GM21825 (cell line): ENCODE results near the gene AGAP1.

Experiments
- ATAC-seq: cut with Tn5 transposase; IDR thresholded peaks from one replicate; pipeline ENCODE4 v1.9.1; 2021; ENCODE audit warnings: mild to moderate bottlenecking, moderate library complexity; ENCODE audit not compliant: unreplicated experiment

AGAP1 gene

DNA sequence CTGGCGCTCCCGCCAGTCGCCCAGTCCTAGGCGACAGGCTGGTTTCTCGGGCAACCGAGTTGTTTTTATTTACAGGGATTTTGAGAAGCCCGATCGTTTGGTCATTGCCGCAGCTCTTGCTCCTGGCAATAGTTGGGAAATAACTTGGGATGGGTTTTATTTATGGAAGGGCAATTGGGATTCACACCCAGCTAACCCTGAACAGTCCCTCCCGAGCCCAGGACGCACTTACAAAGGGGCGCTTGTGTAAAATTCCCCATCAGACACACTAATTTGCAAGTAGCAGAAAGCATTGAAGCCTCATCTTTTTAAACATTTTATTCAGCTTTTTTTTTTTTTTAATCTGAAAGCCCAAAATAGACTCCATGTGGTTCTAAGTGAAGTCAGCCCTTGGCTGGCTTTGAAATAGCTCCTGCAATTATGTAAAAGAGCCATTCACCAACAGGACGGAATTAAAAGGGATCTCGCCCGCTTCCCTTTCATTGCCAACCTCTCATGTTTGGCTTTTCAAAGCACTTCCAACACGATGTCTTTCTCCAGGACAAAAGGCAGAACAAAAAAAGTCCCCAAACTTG is 677.9 kb downstream of the AGAP1 start:
- no peak for ATAC-seq

DNA sequence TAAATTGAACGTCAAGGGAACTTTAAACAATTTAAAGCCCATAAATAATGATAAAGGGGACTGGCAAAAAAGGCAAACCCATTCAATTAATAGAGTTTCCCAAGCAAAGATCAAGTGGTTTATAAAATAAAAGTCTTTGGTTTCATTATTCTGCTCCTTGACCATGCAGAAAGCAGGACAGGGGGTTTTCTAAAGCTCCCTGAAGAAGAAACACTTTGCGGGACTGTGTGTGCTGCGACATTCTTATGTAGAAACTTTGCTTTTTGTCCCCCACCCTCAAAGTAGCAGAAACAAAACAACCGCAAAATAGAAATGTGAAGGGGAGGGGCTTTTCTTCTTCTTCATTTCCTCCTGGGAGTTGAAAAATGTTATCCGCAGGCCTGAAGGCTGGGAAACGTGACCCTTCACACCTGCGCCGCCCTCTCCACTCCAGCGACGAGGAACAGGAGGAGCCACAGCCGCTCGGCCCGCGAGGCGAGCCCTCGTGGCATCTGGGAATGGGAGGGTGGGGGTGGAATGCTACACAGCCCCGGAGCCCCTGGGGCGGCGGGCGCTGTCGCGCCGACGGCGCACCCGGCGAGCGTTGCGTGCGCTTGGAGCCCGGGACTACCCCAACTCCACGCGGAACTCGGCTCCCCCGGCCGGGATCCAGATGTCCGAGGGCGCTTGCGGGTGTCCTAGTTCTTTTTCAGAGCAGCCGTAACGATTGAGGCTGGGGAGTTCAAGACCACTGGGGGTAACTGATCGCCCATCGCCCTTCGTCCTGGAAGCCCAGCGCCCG is 678.6 kb downstream of the AGAP1 start:
- ATAC-seq = no peak

DNA sequence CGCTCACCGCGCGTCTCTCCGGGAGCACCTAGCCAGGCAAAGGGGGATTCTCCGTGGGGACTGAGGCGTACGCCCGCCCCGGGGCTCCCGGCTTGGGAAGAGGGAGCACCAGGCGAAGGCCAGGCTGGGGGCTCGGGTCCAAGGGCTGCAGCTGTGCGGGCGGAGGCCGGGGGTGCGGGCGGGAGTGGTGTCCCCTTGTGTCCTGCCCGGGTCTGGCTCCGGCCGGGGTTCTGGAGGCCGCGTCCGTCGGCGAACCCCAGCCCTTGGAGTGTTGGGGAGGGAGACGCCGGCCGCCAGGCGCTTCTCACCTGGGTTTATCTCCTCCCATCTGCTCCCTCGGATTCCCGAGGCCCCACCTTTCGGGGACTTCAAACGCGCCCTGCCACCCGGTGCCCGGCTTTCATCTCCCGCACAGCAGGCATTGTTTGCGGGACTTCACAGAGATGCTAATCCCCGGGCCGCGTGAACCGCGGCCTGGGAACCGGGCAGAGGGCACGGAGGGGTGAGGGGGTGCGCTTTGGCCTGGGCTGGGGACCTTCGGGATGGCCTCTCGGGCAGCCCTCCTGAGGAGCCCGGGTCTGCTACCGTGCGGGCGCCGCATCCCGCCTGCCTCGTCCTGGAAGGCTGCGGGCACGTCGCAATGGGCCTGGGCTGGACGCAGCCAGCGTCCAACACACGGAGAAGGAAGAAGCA is 679.3 kb downstream of the AGAP1 start:
- no peak for ATAC-seq

DNA sequence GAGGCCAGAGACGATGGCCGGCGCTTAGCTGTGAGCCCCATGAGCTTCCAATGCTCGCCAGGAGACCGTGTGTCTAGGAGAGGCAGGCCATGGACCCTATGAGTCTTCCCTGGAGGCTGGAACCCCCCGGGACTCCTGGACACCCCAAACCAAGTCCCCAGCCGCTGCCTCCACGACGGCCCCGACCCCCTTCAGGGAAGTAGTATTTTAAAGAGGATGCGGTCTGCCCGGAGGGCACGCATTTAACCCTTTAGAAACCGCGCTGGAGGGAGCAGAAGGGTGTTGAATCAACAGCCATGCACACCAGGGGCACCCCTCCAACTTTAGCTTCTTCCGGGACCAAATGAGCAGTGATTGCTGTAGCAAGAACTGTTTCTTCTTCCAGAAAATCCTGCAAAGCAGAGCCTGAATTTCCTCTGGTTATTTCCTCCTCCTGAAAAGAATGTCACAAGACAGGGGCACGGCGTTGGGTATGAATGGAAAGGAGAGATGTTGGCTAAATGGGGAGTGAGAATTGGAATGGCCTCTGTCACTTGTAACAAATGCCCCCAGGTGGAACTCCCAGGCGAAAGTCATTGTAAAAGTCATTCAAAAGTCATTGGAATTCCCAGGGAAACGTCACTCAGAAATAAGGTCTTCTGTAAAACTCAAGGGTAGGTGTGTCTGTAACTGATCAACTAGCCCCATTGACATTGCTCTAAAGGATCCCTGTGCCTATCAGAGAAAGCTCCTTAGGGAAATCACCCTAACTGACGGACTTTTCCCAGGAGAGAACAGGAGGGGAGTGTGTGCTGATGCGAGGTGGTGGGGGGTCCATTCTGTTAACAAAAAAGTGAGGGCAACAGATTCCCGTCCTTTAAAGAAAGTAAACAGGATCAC is 680.1 kb downstream of the AGAP1 start:
- no peak for ATAC-seq

DNA sequence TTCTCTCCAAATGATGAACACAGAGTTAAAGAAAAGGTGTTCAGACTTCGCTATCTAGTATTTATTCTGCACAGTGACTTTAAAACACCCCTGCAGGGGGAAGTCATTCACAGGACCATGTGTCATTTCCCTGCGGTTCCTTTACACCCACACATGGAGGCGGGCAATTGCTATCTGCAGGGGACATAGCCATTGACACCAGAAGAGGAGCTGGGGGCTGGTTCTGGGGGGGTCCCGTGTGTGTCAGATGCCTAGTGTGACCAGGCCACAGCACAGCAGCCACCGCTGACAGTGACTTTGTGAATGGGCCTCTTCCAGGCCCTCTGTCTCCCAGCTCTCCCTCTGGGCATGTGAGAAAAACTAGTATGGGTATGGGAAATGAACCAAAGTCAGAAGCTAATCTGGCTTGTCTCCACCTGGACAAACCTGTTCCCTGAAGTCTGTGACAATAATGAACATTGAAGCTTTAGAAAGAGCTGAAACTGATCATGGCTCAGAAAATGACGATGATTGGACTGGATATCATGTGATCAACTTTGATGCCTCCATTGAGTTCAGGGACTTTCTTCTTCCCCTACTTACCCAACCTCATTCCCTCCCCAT is 681.8 kb downstream of the AGAP1 start:
- ATAC-seq = no peak

DNA sequence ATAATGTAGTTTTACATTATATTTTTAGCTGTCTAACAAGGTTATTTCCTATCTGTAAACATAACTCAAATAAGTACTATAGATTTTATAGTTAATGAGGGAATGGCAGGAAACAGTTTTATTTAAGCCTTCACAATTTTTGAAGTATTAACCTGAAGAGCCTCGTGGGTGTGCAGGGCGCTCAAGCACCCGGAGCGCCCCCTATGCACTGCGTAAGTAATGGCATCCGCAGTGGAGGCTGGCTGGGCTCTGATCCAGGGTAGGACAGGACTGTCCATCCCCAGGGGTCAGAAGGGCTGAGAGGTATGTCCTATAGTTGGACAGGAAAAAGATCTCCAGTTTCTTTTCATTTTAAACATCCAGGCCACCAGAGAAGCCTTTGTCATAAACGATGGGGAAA is 682.6 kb downstream of the AGAP1 start:
- ATAC-seq = no peak

DNA sequence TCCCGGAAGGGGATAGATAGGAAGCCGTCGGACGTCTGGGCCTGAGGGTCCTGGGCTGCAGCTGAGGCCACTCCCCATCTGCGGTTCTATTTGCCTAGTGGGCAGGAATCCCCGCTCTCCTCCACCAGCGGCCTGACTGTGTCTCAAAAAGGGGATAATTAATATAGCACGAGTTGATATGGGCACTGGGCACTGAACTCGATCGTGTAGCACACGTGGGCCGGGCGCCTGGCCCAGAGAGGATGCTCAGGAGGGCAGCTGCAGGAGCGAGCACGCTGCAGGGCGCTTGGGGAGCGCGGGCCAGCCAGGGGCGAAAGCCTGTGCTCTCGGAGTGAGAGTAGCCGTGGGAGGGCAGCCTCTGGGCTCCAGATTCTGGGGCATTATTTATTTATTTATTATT is 683.1 kb downstream of the AGAP1 start:
- no peak for ATAC-seq

DNA sequence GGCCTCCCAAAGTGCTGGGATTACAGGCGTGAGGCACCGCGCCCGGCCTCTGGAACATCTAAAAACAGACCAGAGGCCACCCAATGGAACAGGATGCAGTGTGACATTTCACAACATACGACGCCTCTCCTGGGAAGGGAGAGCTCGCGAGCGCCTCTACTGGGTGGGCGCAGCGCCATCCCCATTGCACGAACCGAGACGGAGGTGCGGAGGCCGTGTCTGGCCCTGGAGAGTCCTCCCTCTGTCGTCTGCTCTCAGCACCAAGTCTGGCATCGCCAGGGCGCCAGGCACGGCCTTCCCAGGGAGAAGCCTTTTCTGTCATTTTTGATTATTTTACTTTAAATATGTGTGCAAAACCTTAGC is 683.7 kb downstream of the AGAP1 start:
- ATAC-seq = no peak

DNA sequence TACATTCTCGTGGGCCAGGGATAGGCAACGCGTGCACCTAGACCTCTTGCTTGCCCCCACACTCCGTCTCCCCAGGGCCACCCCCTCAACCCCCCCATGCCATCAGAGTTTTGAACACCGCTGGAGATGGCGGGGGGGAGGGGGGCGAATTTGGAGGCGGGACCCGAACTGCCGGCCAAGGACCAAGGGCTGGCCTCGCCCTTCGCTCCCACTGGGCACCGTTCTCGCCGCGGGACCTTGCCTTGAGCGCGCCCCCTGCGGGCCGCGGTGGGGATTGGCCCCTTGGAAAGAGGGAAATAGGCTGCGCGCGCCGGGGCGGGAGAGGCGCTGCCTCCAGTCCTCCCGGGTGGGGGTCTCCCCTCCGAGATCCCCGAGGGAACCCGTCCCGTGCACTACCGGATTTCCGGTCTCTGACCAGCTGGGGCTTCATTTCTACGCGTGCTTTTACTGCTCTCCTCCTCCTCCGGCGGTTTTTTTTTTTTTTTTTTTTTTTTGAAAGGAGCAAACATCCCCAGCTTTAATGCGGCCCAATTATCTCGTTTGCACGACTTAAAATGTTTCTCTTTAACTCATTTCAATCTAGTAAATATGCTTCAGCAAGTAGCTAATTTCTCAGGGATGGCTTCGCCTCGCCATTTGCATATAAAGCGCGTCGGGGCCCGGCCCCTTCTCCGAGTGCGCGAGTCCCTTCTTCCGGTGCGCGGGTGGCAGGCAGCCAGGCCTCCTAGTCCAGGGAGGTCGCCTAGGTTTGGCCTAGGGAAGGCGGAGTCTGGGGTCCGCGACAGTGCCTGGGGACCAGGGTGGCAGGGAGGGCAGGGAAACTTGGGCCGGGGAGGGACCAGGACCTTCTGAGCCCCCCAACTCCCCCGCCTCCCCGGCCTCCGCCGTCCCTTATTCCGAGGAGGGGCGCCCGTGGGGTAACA is 684.4 kb downstream of the AGAP1 start:
- ATAC-seq = no peak

DNA sequence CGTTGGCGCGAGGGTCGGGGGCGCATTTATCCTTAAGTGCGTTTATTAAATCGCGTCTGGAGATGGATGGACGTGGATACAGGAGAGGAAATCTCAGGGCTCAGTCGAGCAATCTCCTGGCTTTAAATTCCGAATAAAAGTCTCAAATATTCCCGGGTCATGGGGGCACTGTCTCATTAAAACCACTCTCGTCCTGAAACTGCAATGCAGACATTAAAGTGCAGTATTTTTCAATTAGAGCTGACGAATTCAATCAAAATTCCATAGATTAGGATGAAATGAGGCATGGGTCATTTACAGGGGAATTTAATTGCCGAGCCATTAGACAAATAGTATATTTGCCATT is 685.0 kb downstream of the AGAP1 start:
- no peak for ATAC-seq

DNA sequence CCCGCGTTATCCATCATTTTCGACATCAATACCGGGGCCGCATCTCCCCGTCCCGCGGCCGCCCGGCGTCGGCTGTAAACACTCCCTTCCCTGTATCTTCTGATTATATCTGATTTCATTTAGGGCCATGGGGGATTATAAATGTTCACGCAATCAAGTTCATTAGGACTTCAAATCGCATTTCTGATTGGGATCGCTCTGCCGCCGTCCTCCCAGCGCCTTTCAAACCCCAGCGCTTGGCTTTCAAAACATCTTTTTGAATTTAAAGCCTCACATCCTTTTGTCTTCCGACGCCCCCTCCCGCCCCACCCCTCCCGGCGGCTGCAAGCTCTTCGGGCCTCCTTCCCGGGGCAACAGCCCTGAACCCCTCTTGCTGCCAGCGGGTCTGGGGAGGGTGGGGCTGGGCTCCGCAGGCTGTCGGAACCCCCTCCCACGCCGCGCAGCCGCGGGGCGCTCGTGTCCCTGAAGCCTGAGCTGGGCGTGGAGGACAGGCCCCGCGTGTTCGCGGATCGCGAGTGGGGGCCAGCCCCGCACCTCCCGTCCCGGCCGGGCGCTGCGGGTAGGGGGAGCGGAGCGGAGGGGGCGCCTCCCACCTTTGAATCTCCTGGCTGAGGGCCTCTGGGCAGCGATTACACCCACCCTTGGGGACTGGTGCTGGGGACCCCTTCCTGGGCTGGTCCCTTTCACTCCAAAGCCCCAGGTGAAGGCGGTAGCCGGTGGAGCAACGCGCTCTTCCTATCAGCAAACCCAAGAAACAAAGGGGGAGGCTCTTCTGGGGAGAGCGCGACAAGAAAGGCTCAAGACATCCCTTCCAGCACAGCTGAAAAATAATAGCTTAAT is 685.6 kb downstream of the AGAP1 start:
- no peak for ATAC-seq

DNA sequence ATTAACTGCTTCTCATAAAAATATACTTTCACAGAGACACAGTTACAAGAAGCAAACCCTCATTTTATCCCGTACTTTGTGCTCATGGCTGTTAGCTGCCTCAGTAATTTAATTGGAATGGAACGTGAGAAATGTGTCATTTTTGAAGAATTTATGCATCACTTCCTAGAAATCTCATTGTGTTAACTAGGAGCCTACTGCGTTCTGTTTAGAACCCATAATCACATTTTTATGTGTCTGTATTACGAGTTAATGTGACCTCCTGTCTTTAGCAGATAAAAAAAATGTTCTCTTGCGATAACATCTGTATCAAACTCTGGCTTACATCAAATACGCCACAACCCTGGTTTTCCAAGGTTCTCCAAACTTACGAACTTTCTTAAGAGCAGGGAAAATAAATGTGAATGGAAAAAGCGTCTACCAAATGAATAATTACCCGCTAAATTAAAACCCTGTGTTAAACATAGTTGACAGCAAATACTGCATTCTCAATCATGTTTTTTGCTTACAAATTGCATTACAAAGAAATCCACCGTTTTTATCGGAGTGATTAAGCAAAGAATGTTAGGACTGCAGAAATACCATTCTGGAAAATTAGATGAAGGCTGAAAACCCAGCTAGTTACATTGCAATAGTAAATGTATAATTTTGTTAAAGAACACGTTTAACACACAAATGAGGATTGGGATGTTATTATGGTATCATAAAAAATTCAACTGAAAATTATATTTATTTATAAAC is 686.4 kb downstream of the AGAP1 start:
- ATAC-seq = no peak

DNA sequence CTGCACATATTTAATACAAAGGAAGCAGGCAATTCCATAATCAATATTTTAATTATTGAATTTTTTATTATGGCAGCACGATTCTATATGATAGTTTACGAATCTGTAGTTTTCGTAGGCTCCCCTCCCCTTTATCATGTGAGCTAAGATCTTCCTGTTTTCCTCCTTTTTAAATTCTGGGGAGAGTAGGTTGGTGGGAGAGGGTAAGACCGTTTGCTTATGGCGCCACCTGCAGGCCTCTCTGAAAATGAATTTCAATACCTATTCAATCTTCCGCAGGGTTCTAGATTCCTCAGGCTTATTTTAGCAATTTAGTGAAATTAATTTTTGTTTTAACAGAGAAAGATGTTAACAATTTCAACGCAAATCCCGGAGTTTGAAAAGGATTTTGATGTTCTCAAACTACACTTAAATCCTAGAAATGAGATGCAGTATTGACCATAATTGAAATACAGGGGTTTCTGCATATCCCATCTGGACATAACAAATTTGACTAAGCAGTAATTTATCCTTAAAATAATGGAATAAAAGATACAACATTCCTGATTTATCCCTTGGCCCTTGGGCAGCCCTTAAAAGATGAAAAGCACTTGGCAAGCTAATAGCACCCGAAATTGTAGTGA is 687.1 kb downstream of the AGAP1 start:
- ATAC-seq = no peak
